ENCODE data around the gene ARHGEF4.

The ARHGEF4 gene

DNA sequence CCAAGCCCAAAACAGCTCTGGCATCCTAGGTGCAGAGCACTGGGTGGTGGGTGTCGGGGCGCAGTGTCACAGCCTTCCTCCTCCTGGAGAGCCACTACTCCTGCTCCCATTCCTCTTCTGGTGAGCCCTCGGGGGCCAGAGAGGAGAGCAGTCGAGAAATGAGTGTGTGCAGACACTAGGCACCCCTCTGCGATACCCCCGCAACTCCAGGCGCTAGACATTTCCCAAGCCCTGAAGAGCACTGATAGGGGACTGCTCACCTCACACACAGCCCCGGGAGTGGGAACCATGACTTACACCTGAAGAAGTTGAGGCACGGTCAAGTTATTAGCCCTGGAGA lies 202.4 kb downstream of the ARHGEF4 start:
- no peak for DNase-seq (ENCODE audit: low read depth)

DNA sequence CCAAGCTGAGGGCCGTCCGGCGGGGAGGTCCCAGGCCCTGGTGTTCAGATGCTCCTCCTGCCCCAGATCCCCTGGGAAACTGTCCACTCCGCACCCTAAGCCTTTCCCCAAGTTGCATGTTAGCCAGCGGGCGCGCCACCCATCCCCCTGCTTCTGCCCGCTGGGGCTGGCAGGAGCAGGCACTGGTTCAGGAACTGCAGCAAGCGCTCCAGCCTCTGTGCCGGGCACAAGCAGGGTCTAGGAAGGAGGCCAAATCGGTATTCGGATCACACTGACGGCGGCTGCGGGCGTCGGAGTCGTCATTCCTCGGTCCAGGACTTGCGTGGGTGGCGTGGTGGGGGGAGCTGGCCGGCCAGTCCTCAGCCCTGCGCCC lies 202.8 kb downstream of the ARHGEF4 start:
- no peak for DNase-seq (ENCODE audit: low read depth)

DNA sequence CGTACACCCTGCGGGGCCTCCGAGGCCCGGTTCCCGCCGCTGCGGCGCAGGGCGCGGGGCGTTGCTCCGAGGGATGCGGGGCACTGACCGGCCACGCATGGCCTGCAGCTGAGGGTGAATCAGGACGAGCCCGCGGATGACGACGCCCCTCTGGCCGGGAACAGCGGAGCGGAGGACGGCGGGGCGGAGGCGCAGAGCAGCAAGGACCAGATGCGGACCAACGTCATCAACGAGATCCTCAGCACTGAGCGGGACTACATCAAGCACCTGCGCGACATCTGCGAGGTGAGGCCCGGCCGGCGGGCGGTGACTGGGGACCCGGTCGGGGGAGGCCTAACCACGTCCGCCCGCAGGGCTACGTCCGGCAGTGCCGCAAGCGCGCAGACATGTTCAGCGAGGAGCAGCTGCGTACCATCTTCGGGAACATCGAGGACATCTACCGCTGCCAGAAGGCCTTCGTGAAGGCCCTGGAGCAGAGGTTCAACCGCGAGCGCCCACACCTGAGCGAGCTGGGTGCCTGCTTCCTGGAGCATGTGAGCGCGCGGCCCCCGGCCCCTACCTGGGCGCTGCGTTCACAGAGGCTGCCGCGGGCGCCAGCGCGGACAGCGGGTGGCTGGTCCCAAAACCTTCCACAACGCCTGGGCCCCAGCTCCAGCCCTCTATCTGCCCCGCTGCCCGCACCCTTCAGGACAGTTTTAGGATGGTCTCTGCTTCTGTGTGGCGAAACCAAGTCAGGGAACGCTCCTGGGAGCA lies 203.4 kb downstream of the ARHGEF4 start:
- no peak for DNase-seq (ENCODE audit: low read depth)

DNA sequence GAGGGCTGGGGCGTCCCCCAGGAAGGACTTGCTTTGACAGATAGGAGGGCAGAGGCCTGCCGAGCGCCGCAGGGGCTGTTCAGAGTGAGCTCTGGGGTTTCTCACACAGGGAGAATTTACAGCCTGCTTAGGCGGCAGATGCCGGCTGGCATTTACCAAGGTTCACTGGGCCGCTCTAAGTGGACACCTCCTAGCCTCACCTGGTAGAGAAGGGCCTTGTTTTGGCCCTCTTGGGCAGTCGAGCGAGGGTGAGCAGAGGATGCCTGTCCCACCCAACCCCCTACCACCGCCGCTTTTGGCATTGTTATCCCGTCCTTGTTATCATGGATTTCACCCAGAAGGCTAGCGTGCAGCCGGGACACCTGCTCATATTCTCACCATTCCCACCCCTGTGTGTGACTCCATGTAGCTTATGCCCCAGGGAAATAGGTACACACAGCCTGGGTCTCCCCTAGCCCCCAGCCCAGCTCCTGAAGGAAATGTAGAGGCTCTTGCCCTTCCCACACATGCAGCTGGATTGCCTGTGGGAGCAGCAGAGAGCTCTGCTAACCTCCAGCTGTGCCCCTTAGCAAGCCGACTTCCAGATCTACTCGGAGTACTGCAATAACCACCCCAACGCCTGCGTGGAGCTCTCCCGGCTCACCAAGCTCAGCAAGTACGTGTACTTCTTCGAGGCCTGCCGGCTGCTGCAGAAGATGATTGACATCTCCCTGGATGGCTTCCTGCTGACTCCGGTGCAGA lies 204.1 kb downstream of the ARHGEF4 start:
- no peak for DNase-seq (ENCODE audit: low read depth)

DNA sequence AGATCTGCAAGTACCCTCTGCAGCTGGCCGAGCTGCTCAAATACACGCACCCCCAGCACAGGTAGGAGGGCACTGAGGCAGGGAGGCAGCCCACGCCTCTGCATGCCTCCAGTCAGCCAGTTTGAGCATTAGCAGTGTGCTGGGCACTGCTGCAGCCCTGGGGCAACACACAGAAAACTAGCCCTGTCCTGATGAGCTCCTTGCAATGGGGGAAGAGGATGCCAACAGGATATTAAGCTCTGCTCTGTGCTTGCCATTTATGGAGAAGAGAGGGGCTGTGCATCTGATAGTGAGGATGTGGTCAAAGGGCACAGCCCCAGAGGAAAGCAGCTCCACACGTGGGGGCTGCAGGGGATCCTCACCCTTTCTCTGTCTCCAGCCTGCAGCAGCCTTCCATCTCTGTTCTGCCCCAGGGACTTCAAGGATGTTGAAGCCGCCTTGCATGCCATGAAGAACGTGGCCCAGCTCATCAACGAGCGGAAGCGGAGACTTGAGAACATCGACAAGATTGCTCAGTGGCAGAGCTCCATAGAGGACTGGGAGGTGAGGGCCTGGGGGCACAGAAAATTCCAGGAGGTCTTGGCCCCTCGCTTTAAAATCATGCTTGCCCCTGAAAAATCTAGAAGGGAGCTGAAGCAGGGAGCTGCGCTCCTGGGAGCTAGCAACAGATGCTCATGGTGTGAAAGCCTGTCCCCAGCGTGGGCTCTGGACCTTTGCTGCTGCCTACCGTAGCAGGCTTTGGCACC lies 204.9 kb downstream of the ARHGEF4 start:
- no peak for DNase-seq (ENCODE audit: low read depth)

DNA sequence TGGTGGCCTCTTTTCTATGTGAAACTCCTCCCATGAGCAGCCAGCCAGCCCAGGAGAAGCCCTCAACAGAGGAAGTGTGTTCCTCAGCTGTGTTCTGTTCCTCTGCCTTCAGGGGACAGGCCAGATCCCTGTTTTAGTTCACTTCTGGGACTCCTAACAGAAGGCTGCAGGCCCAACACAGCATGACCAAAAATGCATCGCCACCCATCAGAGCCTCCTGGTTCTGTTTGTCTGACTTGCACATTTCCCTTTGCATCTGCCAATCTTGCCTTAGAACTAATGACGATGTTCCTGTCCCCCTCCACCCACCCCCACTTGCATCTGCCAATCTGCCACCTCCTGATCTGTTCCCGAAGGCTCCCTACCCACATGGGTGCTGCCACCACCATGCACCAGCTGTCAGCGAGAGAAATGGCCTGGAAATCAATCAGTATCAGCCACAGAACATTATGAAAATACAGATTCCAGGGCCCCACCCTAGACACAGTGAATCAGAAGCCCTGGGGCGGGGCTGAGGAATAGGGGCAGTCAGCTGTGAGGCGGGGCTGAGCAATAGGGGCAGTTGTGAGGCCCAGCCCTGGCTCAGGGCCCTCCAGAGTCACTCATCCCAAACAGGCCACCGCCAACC lies 205.5 kb downstream of the ARHGEF4 start:
- no peak for DNase-seq (ENCODE audit: low read depth)

DNA sequence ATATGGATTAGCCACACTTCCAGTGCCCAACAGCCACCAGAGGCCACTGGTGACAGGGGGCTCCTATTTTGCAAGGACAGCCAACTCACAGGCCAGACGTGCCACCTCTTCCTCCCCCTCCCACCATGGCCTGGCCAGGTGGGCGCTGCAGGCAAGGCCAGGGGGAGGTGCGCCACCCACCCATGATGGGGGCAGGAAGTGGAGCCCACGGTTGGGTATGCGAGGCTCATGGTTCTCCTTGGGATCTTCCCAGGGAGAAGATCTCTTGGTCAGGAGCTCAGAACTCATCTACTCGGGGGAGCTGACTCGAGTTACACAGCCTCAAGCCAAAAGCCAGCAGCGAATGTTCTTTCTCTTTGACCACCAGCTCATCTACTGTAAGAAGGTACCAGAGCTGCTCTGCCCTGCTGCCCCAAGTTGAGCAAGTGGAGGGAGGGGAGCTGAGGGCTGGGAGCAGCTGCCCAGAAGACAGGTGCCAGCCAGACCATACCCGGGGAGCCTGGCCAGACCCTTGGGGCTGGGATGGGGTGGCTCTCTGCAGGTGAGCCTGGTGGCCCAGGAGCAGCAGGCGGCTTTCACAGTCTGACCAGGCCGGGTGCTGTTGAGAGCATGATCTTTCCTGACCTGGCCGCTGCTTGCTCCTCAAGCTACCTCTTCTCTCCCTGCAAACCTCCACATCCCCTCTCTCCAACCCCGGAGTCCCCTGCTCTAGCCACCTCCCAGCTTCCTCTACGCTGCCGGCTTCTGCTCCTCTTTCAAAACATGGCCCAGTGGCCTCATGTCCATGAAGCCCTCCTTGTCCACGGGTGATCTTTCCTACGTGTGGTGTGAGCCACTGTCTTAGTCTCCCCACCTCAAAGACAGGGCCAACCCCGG lies 206.7 kb downstream of the ARHGEF4 start:
- DNase-seq (ENCODE audit: low read depth): no peak

DNA sequence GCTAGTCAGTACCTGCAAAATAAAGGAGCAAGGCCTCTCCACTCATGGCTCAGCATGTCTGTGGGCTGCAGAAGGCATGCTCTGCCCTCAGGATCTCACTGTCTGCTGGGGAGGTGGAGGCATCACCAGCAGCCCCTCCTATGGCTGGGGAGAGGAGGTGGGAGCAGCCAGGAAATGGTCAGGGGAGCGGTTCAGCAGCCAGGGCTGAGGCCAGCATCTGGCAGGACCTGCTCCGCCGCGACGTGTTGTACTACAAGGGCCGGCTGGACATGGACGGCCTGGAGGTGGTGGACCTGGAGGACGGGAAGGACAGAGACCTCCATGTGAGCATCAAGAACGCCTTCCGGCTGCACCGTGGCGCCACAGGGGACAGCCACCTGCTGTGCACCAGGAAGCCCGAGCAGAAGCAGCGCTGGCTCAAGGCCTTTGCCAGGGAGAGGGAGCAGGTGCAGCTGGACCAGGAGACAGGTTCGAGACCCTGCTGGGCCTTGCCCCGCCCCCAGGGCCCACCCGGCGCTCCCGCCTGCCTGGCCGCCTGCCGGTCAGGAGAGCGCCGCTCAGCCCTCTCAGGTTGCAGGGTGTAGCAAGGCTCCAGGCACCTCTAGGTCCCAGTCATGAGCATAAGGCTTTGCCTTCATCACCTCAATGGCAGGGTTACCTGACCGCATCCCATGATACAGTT lies 207.5 kb downstream of the ARHGEF4 start:
- no peak for DNase-seq (ENCODE audit: low read depth)

DNA sequence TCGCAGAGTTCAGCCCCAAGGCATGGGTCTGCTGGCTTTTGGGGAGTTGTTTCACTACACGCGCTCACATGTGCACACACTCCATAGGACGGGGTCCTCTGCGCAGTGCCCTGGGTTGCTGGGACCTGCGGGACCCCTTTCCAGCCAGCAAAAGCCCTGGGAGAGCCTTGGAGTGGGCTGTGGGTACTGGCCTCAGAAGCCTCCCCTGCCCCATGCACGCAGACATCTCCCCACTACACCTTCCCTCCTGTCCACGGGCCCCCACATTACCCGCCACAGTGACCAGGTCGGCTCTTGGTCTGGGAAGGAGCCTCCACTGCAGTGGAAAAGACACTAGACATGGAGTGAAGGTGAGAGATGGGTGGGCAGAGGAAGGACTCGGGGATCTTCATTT lies 208.0 kb downstream of the ARHGEF4 start:
- no peak for DNase-seq (ENCODE audit: low read depth)

DNA sequence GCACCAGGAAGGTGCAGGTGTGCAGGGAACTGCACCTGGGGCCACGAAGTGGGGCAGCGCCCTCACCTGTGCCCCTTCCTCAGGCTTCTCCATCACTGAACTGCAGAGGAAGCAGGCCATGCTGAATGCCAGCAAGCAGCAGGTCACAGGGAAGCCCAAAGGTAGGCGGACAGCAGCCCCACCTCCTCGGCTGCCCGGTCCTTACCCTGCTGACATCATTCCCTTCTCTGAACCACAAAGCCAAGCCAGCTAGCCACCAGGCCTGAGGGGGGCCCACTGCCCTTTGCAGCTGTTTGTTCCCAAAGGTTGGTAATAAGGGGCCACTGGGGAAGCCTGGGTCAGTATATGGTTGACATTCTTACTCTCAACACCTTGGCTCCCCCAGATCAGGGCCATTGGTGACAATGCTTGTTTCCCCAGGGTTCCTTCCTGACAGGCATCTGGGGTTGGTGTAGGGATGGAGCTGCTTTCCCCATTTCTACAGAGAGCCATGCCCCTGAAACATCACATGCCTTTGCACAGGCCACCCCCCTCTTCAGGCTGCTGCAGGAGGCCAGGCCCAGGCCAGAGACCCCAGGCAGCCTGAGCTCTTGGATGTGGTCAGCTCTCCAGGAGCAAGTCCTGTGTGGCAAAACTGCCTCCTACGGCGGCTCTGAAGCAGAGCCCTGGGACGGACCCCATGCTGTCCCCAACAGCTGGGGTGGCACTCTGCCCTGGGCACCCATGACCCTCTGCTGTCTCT lies 208.7 kb downstream of the ARHGEF4 start:
- no peak for DNase-seq (ENCODE audit: low read depth)

DNA sequence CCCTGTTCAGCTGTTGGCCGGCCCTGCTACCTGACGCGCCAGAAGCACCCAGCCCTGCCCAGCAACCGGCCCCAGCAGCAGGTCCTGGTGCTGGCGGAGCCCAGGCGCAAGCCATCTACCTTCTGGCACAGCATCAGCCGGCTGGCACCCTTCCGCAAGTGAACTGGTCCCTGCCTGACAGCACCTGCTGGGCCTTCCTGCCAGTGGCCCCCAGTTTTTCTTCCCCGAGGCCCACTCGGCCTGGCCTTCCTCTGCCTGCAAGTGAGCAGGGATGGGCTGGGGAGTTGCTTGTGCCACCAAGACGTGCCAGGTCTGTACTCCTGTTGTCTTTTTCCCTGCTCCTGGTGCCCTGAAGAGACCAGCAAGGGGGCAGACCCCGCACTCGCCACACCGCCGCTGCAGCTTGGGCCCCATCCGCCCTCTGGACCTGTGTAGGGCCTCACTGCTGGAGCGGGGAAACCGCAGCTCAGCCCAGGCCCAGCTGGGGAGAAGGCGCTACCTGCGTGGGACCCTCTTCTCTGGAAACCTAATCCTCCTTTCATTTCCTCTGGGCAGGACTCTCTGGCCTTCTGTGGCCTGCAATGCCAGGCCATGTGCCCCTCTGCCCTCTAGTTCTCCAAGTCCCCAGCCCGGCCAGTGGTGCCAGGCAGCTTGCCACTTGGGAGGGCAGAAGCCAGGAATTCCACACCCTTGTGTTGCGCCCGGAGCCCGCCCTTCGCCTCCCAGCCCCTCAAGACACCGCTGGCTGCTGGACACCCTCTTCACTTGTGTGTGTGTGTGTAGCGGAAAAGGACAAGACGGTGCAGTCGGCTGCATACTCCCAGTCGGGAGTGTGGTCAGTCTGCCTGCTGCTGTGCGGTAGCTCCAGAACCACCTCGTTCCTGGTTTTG lies 209.6 kb downstream of the ARHGEF4 start:
- DNase-seq (ENCODE audit: low read depth): no peak

DNA sequence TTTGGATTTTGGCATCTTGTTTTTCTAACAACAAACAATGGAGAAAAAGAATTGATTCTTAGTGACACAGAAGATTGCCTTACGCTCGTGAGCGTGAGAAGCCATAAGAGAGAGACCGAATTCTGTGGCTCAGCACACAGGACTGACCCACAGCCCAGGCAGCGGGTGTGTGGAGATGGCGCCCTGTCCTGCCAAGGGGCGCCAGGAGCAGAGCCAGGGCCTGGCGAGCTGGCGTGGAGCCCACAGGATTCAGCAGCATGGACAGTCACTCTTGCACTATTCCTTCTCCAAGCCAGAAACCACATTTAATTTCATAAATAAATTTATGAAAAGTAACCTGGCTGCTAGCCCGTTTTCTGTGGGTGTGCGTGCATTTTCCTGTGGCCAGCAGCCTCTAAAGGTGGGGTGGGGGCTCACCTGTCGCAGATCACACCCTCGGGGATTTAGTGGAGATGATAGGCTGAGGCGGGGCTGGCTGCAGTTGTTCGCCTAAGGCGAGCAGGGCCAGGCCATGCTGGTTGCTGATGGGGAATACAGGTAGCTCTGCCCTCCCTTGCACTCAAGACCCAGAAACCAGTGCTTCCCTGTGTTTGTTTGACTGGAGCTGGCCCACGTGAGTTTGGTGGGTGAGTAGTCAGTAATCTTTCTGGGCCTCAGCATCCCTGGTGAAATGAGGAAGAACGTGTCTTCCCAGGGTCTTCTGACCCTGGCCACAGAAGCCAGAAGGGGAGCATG lies 210.4 kb downstream of the ARHGEF4 start:
- no peak for DNase-seq (ENCODE audit: low read depth)

DNA sequence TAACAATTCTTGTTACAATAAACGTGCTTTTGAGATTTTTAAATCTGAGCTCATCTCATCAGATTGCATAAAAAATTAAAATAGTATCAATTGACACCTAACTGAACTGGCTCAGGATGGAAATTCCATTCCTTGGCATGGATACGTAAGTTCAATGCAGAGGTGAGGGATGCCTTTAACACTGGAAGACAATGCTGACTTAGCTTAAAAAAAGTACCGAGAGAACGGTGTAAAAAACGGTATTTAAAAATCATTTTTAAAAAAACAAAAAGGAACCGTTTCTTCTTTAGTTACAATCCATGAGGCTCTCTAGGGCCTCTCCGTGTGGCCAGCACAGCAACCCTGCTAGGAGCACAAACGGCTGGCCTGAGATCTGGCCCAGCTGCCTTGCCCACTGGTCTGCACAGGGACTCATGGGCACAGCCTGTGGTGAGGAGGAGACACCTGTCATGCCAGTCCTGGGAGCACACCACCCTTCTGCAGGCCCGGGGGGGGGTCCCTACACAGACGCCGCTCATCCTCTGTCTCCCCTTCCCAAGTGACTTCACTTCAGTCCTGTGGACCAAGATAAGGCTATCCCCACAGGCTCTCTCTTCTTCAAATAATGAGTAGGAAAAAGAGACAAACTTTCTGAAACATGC lies 211.3 kb downstream of the ARHGEF4 start:
- no peak for DNase-seq (ENCODE audit: low read depth)

DNA sequence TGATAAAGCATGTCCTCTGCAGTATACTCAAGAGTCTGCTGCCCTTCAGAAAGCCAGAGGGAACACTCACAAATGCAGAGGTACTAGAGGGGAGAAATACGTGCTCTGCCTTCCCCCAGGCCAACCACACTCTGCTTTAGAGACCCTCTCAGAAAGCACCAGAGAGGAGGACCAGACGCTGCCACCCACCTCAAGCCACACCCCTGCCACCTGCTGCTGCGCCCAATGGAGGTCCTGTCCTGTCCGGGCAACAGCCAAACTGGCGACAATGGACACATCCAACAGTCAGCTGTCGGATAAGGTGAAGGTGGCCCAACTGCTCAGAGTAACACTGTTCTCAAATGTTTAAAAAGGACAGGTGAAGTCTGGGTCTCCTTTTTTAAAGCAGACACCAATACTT lies 211.9 kb downstream of the ARHGEF4 start:
- DNase-seq (ENCODE audit: low read depth): no peak

DNA sequence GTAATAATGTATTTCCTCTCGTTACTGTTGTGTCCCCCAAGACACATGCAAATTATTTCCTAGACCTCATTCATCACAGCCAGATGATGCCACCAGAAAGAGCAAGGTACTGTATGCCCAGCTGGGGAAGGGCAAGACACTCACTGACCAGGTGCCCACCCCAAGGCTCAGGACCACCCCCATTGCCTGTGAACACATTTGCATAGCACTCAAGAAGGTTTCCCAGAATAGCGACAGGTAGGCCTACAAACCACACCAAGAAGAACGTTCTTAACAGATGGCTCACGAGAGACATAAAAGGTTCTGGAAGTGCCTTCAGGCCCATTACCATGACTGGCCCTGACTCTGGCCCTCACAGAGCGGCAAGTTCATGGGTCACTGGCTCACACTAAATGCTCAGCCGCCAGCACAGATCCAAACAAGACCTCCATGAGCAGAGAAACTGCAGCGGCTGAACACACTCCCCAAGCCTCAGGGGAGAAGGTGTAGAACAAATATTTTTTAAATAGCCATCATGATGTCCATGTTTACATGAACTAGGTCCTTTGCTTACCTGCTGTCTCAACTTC lies 212.5 kb downstream of the ARHGEF4 start:
- no peak for DNase-seq (ENCODE audit: low read depth)

DNA sequence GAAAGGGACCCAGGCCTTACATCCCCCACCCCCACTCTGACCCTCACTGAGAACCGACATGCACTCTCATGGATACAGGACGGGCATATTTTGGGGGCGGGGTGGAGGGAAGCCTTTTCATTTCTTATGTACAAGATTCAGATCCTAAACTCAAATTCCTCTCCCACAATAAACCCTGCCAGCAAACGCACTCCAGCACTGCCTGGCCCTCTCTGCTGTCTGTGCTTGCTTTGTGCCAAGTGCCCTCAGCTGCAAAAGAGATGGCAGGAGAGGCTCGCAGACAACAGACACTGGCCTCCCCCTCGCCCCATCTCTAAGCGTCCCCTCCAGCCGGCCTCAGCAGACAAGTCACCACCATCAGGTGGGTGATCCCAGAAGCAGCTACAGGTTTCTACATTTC lies 214.2 kb downstream of the ARHGEF4 start:
- DNase-seq (ENCODE audit: low read depth): no peak

DNA sequence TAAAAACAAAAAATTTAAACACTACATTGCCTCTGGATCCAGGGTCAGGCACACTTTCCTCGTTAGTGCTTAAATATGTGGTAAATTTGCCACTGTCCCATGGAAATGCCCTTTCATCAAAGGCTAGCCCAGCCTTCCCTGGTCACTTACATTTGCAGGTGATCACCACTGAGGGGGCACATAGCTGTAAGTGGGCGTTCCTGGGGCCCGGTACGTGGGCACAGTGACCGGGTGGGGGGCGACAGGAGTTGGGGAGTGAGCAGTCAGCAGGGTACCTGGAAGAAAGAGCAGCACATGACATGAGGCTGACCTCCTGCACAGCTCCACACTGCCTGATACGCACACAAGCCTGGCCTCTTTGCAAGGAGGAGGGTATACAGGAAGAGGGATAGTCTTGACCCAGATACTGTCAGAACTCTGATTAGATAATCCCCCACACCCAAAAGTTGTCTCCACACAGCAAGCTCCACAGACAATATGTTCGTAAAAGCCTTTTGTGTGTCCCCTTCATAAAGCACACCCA lies 216.1 kb downstream of the ARHGEF4 start:
- no peak for DNase-seq (ENCODE audit: low read depth)

DNA sequence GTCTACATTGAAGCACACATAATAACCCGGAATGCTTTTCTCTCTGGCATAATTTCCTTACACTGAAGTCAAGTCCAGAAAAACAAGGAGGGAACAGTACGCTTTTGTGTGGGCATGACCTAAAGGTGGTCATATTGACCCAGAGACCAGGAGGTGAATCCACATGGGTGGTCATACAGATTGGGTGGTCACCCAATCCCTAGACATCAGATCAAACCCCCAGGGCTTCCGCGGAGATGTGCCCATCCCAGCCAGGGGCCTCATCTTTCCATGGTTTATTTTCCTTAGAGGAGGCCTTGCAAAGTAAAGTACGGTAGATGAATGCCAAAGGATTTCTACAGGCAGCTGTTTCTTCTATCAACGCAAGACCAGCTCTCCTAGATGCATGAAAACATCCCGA lies 217.8 kb downstream of the ARHGEF4 start:
- no peak for DNase-seq (ENCODE audit: low read depth)

Data from HS-27A (cell line).